ENCODE data around the gene FNDC3B. TPM values are rescaled to one million over a fixed set of nuclear protein-coding genes. Genes with fewer than 3 reads are reported as not detected.

Gene FNDC3B
- total RNA-seq, 1 donor from 2014 or later = 103 TPM

- no peak for DNase-seq (ENCODE audit: low spot score)
Measured at GRCh38 chr3:172391592-172392302, 352.4 kb downstream of the FNDC3B start.

- no peak for DNase-seq (ENCODE audit: low spot score)
Measured at GRCh38 chr3:172394692-172395091, 355.3 kb downstream of the FNDC3B start.

- no peak for DNase-seq (ENCODE audit: low spot score)
Measured at GRCh38 chr3:172396400-172396799, 357.0 kb downstream of the FNDC3B start.

- no peak for DNase-seq (ENCODE audit: low spot score)
Measured at GRCh38 chr3:172397716-172398405, 358.5 kb downstream of the FNDC3B start.

- no peak for DNase-seq (ENCODE audit: low spot score)
Measured at GRCh38 chr3:172398484-172398883, 359.1 kb downstream of the FNDC3B start.

GRCh38 chr3:172402090-172402489 is 362.7 kb downstream of the FNDC3B start:
- DNase-seq (ENCODE audit: low spot score) = no peak

GRCh38 chr3:172402892-172403643 is 363.7 kb downstream of the FNDC3B start:
- DNase-seq (ENCODE audit: low spot score) = no peak

- no peak for DNase-seq (ENCODE audit: low spot score)
Measured at GRCh38 chr3:172404237-172404962, 365.0 kb downstream of the FNDC3B start.

GRCh38 chr3:172405914-172406313 is 366.5 kb downstream of the FNDC3B start:
- DNase-seq (ENCODE audit: low spot score) = no peak

- DNase-seq (ENCODE audit: low spot score) = no peak
Measured at GRCh38 chr3:172407872-172408271, 368.5 kb downstream of the FNDC3B start.

GRCh38 chr3:172410702-172411477 is 371.5 kb downstream of the FNDC3B start:
- no peak for DNase-seq (ENCODE audit: low spot score)

GRCh38 chr3:172411478-172411947 is 372.1 kb downstream of the FNDC3B start:
- no peak for DNase-seq (ENCODE audit: low spot score)

GRCh38 chr3:172415323-172415722 is 375.9 kb downstream of the FNDC3B start:
- no peak for DNase-seq (ENCODE audit: low spot score)

- DNase-seq (ENCODE audit: low spot score) = no peak
Measured at GRCh38 chr3:172437713-172438112, 398.3 kb downstream of the FNDC3B start.

GRCh38 chr3:172438186-172438585 is 398.8 kb downstream of the FNDC3B start:
- DNase-seq (ENCODE audit: low spot score) = no peak

- no peak for DNase-seq (ENCODE audit: low spot score)
Measured at GRCh38 chr3:172441581-172441980, 402.2 kb downstream of the FNDC3B start.

- DNase-seq (ENCODE audit: low spot score) = no peak
Measured at GRCh38 chr3:172442606-172443005, 403.2 kb downstream of the FNDC3B start.

GRCh38 chr3:172444821-172445220 is 405.4 kb downstream of the FNDC3B start:
- no peak for DNase-seq (ENCODE audit: low spot score)

GRCh38 chr3:172446198-172446597 is 406.8 kb downstream of the FNDC3B start:
- DNase-seq (ENCODE audit: low spot score) = no peak

GRCh38 chr3:172447611-172448579 is 408.5 kb downstream of the FNDC3B start, which contains the start of gene GHSR:
Gene GHSR, minus strand, starts transcription at chr3:172448456. Its CDS starts 43 bp downstream, at chr3:172448413.
- no peak for DNase-seq (ENCODE audit: low spot score)

Data from mucosa of gallbladder (tissue), 1 donor.